OCI-LY7 (cell line): ENCODE measurements around the gene LRRC59. TPM values are rescaled to one million over a fixed set of nuclear protein-coding genes. Genes with fewer than 3 reads are reported as not detected.

Experiments used
- BruUV-seq: library from RNA; stranded (reverse); fragments of 400-500 nt; replicated peaks from 2 replicates; lab custom pipeline; 2021; lab: Mats Ljungman, UMichigan
- CTCF ChIA-PET: fragments of 300-600 bp; sonication (Branson Sonifier 250); formaldehyde crosslinking; loops from one replicate; lab custom pipeline; 2022; ENCODE audit warnings: antibody characterized with exemption; ENCODE audit not compliant: unreplicated experiment; lab: Charles Lee
- POLR2A ChIA-PET: fragments of 300-600 bp; sonication (Branson Sonifier 250); formaldehyde crosslinking; loops from one replicate; lab custom pipeline; 2022; ENCODE audit warnings: antibody characterized with exemption; lab: Charles Lee
- DNase-seq: peaks from one replicate; pipeline ENCODE4 v3.0.0-alpha.2; 2015; ENCODE audit warnings: low spot score
- H2AFZ ChIP-seq: fragments of 200-600 bp; sonication (generic), shearing (Covaris generic); 2 replicates; pipeline ENCODE4 v1.6.1; 2014; ENCODE audit warnings: mild to moderate bottlenecking, antibody characterized with exemption, low read length, moderate library complexity
- H3K27ac ChIP-seq: fragments of 200-600 bp; sonication (generic); 2 replicates; pipeline ENCODE4 v1.5.1; 2014; ENCODE audit warnings: mixed run types, low read depth, mild to moderate bottlenecking, moderate library complexity, low read length, inconsistent platforms; ENCODE audit not compliant: poor library complexity, severe bottlenecking
- H3K36me3 ChIP-seq: fragments of 200-600 bp; sonication (generic); 2 replicates; pipeline ENCODE4 v1.6.1; 2014; ENCODE audit warnings: mild to moderate bottlenecking, antibody characterized with exemption, low read length, moderate library complexity, mixed read lengths; ENCODE audit not compliant: insufficient read depth
- H3K4me1 ChIP-seq: fragments of 200-600 bp; sonication (generic); 2 replicates; pipeline ENCODE4 v1.5.1; 2014; ENCODE audit warnings: mild to moderate bottlenecking, low read length; ENCODE audit not compliant: insufficient read depth, poor library complexity, severe bottlenecking
- H3K4me2 ChIP-seq: fragments of 200-600 bp; sonication (generic); 2 replicates; pipeline ENCODE4 v1.6.1; 2014; ENCODE audit warnings: mild to moderate bottlenecking, low read length
- H3K4me3 ChIP-seq: fragments of 200-600 bp; sonication (generic); 2 replicates; pipeline ENCODE4 v1.5.1; 2014; ENCODE audit warnings: mild to moderate bottlenecking, low read depth, low read length; ENCODE audit not compliant: poor library complexity, severe bottlenecking
- H3K79me2 ChIP-seq: fragments of 200-600 bp; sonication (generic); 2 replicates; pipeline ENCODE4 v1.6.1; 2016; ENCODE audit warnings: low read depth, mild to moderate bottlenecking, low read length, moderate library complexity, mixed read lengths; ENCODE audit not compliant: insufficient read depth
- H3K9me2 ChIP-seq: fragments of 200-600 bp; sonication (generic); 2 replicates; pipeline ENCODE4 v1.6.1; 2016; ENCODE audit warnings: mild to moderate bottlenecking, low read length, mixed read lengths; ENCODE audit not compliant: insufficient read depth
- H3K9me3 ChIP-seq: fragments of 200-600 bp; sonication (generic); 2 replicates; pipeline ENCODE4 v1.6.1; 2014; ENCODE audit warnings: mild to moderate bottlenecking, mixed run types, low read length, mixed read lengths
- H4K20me1 ChIP-seq: fragments of 200-600 bp; sonication (generic); 2 replicates; pipeline ENCODE4 v1.6.1; 2014; ENCODE audit warnings: mild to moderate bottlenecking, antibody characterized with exemption, low read length, moderate library complexity, mixed read lengths; ENCODE audit not compliant: insufficient read depth
- EZH2phosphoT487 ChIP-seq: fragments of 200-600 bp; sonication (generic); IDR thresholded peaks from 2 replicates; pipeline ENCODE4 v1.6.1; 2018; ENCODE audit warnings: low read depth, borderline replicate concordance, mild to moderate bottlenecking, mixed run types, antibody characterized with exemption, low read length, moderate library complexity, mixed read lengths
- intact Hi-C: fragments of 100-400 bp; cut with micrococcal nuclease; formaldehyde crosslinking; loops from one replicate; pipeline ENCODE4 v1.10.0; 2022; ENCODE audit not compliant: unreplicated experiment
- total RNA-seq, 2 experiments: library from RNA; depleted of rRNA in 1 of 2; stranded (reverse); fragments of >200 nt in 1 of 2; shearing (Covaris generic) in 1 of 2; gene quantifications; 2 replicates each; pipeline ENCODE4 v1.2.3, GENCODE V29; 2014 to 2022
- TF ChIP-seq, protein P1 (sequence below): fragments of 200-600 bp; sonication (generic); conservative IDR thresholded peaks from 2 replicates; pipeline ENCODE4 v1.5.1; 2014; ENCODE audit warnings: mild to moderate bottlenecking, antibody characterized with exemption, low read length, moderate library complexity, mixed read lengths

LRRC59 gene
- total RNA-seq, 2 experiments from 2014 or later: 87.4 to 125 TPM

DNA sequence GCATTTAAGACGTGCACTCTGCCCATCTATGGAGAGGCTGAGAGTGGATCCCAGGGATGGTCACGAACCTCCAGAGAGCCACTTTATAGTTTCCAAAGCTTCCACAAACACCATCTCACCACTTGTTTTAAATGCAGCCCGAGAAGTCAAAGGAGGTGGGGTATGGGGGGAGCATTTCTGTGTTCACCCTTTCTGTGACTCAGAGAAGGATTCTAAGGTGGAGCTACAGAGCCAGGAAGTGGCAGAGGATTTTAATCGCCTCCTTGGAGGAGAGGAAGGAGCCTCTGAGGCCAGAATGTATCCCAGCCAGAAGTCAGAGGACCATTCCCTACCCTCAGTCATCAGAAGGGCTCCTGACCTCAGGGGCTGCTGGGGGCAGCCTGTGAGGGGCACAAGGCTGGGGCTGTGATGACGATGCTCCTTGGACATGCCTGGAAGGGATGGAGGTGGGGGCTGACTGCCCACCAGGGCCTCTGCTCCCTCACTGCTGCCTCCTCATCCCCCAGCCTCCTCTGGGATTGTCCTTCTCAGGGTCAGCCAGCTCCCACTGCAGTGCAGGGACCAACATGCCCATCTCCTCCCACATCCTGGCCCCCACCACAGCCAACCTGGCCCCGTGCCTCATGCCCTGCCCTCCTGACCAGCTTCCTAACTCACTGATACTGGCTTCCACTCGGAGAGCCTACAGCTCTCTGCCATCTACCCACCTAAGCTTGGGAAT, 48.6 kb downstream of the LRRC59 start:
- H3K9me3 ChIP-seq: no peaks in the 10 kb centered on the region
- no TSS peak for BruUV-seq
- no peak overlapping the region for H3K4me3 ChIP-seq
- DNase-seq: no peak
- H3K4me2 ChIP-seq: no peak overlapping the region
- H3K4me1 ChIP-seq: peaks cover 16% of the 10 kb centered on the region
- no peaks in the 10 kb centered on the region; the same call in 1 of the 2 replicates for H3K79me2 ChIP-seq
- TF ChIP-seq, protein P1, sequence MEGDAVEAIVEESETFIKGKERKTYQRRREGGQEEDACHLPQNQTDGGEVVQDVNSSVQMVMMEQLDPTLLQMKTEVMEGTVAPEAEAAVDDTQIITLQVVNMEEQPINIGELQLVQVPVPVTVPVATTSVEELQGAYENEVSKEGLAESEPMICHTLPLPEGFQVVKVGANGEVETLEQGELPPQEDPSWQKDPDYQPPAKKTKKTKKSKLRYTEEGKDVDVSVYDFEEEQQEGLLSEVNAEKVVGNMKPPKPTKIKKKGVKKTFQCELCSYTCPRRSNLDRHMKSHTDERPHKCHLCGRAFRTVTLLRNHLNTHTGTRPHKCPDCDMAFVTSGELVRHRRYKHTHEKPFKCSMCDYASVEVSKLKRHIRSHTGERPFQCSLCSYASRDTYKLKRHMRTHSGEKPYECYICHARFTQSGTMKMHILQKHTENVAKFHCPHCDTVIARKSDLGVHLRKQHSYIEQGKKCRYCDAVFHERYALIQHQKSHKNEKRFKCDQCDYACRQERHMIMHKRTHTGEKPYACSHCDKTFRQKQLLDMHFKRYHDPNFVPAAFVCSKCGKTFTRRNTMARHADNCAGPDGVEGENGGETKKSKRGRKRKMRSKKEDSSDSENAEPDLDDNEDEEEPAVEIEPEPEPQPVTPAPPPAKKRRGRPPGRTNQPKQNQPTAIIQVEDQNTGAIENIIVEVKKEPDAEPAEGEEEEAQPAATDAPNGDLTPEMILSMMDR: no peak
- TF ChIP-seq EZH2phosphoT487: no peak
- no peak overlapping the region for H3K27ac ChIP-seq
- intact Hi-C loops: loop anchor here (5.0 kb wide), 1 partner anchor 129 kb away; the partner anchor contains the start of gene RSAD1
- H2AFZ ChIP-seq: no peak overlapping the region
- ChIA-PET POLR2A (interaction anchor here (0.6 kb wide), 1 partner anchor 164 kb away, joined by 6 read pairs; no protein-coding TSS in a partner anchor), CTCF (no interaction called here)
- H3K9me2 ChIP-seq: no peaks in the 10 kb centered on the region
- no peaks in the 10 kb centered on the region for H4K20me1 ChIP-seq
- H3K36me3 ChIP-seq: no peaks in the 10 kb centered on the region

DNA sequence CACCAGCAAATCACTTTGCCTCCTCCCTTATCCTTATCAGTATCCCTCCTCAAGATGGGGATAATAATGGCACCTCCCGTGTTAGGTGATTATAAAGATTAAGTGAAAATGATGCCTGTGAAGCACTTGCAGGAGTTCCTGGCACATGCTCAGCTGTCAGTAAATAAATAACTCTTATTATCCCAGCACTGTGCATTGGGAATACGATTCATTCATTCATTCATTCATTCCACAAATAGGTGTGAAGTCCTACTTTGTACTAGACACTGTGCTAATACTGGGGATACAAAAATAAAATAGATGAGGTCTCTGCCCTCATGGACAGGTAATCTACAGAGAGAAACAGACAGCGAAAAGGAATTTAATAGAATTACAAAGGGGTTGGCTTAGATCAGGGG, 49.4 kb downstream of the LRRC59 start:
- Histone ChIP-seq H4K20me1 (no peaks in the 10 kb centered on the region), H3K4me2 (peak overlapping the region; percentile 98; the same call in 1 of the 2 replicates), H3K4me3 (peak overlapping the region; percentile 82), H3K9me2 (no peaks in the 10 kb centered on the region), H2AFZ (no peak overlapping the region), H3K36me3 (no peaks in the 10 kb centered on the region), H3K27ac (no peak overlapping the region), H3K4me1 (peaks cover 16% of the 10 kb centered on the region), H3K79me2 (no peaks in the 10 kb centered on the region; the same call in 1 of the 2 replicates), H3K9me3 (no peaks in the 10 kb centered on the region)
- CTCF ChIA-PET: no interaction called here
- intact Hi-C loops: loop anchor here (5.0 kb wide), 1 partner anchor 129 kb away; the partner anchor contains the start of gene RSAD1
- POLR2A ChIA-PET: no interaction called here
- BruUV-seq: no TSS peak
- no peak for DNase-seq
- TF ChIP-seq EZH2phosphoT487: no peak
- TF ChIP-seq, protein P1: no peak
